22Rv1 (cell line): Measurements from ENCODE around the gene PPP2R5C.

Experiments used
- CTCF ChIP-seq: fragments of 450-650 bp; IDR thresholded peaks from 2 replicates; pipeline ENCODE4 v1.5.1; 2017; ENCODE audit warnings: mild to moderate bottlenecking
- ZFX ChIP-seq: fragments of 450-650 bp; IDR thresholded peaks from 2 replicates; pipeline ENCODE4 v1.6.1; 2017; ENCODE audit warnings: antibody characterized with exemption, borderline replicate concordance

- TF ChIP-seq CTCF: no peak
- no peak for TF ChIP-seq ZFX
Measured at GRCh38 chr14:101961746-101962502, 200.4 kb downstream of the PPP2R5C start.
